ENCODE results near the gene TULP1.

Gene TULP1

DNA sequence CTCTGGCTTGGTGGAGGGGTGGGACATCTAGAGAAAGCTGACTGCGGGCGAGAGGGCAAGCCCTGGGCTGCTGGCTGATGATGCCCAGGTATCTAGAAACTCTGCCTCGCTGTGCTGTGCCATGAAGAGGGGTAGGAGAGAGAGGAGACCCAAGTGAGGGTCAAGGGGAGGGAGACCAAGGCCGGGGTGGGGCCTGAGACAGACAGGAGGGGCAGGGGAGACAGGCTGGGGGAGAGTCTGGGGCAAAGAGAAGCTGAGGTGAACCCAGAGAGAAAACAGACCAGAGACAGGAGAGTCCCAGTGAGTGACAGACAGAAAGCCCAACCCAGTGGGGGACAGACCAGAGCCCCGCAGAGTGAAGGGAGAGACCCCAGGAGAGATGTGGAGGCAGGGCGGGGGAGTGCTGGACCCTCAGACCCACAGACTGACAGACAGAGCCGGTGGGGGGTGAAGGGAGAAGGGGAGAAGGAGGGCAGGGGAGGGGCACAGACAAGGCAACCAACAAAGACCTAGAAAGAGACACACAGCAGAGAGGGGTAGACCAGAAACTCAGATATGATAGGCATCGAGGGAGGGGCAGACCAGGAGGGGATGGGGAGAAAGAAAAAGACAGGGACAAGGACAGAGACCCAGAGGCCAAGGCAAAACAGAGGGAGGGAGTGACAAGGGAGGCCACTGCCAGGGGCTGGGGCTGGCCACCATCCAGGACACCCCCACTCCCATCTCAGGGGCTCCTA lies 21.7 kb downstream of the TULP1 start:
- Histone ChIP-seq H3K27me3 (ENCODE audit: insufficient read depth, poor library complexity, severe bottlenecking) (no peaks in the 10 kb centered on the region), H3K9me3 (ENCODE audit: severe bottlenecking) (no peaks in the 10 kb centered on the region), H3K4me1 (ENCODE audit: insufficient read depth, poor library complexity, severe bottlenecking) (peaks cover 60% of the 10 kb centered on the region), H3K36me3 (ENCODE audit: low read depth) (no peaks in the 10 kb centered on the region), H3K27ac (ENCODE audit: poor library complexity, severe bottlenecking) (peak overlapping the region; percentile 96), H3K4me3 (ENCODE audit: severe bottlenecking) (no peak overlapping the region)
- TF ChIP-seq, protein P1, sequence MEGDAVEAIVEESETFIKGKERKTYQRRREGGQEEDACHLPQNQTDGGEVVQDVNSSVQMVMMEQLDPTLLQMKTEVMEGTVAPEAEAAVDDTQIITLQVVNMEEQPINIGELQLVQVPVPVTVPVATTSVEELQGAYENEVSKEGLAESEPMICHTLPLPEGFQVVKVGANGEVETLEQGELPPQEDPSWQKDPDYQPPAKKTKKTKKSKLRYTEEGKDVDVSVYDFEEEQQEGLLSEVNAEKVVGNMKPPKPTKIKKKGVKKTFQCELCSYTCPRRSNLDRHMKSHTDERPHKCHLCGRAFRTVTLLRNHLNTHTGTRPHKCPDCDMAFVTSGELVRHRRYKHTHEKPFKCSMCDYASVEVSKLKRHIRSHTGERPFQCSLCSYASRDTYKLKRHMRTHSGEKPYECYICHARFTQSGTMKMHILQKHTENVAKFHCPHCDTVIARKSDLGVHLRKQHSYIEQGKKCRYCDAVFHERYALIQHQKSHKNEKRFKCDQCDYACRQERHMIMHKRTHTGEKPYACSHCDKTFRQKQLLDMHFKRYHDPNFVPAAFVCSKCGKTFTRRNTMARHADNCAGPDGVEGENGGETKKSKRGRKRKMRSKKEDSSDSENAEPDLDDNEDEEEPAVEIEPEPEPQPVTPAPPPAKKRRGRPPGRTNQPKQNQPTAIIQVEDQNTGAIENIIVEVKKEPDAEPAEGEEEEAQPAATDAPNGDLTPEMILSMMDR (IDR thresholded peaks at IDR 0.05; ENCODE audit: poor library complexity, severe bottlenecking) = no peak
- ATAC-seq (ENCODE audit: low read depth) (no peak), DNase-seq (ENCODE audit: low spot score) (no peak)

DNA sequence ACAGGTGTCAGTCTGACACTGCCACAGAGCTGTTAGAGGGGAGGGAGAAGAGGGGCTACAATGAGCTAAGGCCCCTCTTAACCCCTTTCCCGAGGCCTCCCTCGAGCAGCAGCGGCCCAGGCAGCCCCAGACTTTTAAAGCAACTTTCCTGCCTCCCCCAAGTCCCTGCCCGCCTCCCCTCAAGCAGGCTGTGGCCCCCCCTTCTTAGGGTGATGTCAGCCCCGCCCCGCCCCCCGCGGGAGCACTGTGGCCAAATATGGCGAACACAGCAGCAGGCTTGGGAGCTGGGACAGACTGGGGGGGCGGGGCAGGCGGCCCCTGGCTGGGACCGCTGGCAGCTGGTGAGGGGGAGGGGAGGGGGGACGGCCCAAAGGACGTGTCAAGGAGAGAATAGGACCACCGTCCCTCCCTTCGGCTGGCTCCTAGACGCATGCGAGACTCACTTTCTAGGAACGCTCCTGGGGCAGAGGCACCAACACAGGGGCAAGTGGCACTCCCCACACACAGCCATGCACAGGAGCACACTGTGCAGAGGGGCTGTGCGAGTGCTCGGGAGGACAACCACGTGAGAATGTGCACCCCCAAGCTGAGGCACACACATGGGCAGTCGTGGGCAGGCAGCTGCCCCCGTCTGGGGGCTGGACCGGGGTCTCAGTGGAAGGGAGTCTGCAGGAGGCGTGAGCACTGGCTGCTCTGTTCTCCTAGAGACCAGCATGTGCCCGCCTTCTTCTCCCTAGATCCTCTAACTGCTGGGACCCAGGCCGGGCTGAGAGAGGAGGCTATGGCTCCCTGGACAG lies 22.5 kb downstream of the TULP1 start:
- DNase-seq (ENCODE audit: low spot score) (peak; percentile 69), ATAC-seq (ENCODE audit: low read depth) (no peak)
- Histone ChIP-seq H3K27ac (ENCODE audit: poor library complexity, severe bottlenecking) (peak overlapping the region; percentile 96), H3K9me3 (ENCODE audit: severe bottlenecking) (no peaks in the 10 kb centered on the region), H3K4me3 (ENCODE audit: severe bottlenecking) (no peak overlapping the region), H3K4me1 (ENCODE audit: insufficient read depth, poor library complexity, severe bottlenecking) (peaks cover 68% of the 10 kb centered on the region), H3K27me3 (ENCODE audit: insufficient read depth, poor library complexity, severe bottlenecking) (no peaks in the 10 kb centered on the region), H3K36me3 (ENCODE audit: low read depth) (peaks cover under 1% of the 10 kb centered on the region; the same call in 1 of the 2 replicates)
- TF ChIP-seq, protein P1 (IDR thresholded peaks at IDR 0.05; ENCODE audit: poor library complexity, severe bottlenecking) = no peak

DNA sequence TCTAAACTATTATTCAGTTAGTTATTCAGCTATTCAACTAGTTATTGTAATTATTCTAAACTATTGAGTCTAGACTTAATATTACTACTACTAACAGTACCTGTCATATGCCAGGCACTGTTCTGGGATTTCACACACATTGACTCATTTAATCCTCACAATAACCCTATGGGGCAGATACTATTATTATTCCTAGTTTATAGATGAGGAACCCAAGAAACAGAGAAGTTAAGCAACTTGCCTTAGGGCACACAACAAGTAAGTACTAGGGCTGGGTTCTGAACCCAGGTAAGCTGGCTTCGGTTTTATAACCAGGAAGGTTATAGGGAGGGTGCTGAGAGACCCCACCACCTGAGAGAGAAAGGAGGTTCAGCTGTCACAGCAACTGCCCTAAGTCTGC lies 23.6 kb downstream of the TULP1 start:
- DNase-seq (ENCODE audit: low spot score) (no peak), ATAC-seq (ENCODE audit: low read depth) (no peak)
- peak overlapping the region; percentile 96 for H3K27ac ChIP-seq (ENCODE audit: poor library complexity, severe bottlenecking)
- H3K27me3 ChIP-seq (ENCODE audit: insufficient read depth, poor library complexity, severe bottlenecking) = no peaks in the 10 kb centered on the region
- no peaks in the 10 kb centered on the region for H3K9me3 ChIP-seq (ENCODE audit: severe bottlenecking)
- peaks cover 9% of the 10 kb centered on the region for H3K36me3 ChIP-seq (ENCODE audit: low read depth)
- H3K4me3 ChIP-seq (ENCODE audit: severe bottlenecking) = no peak overlapping the region
- peaks cover 73% of the 10 kb centered on the region for H3K4me1 ChIP-seq (ENCODE audit: insufficient read depth, poor library complexity, severe bottlenecking)
- TF ChIP-seq, protein P1 (IDR thresholded peaks at IDR 0.05; ENCODE audit: poor library complexity, severe bottlenecking) = no peak

DNA sequence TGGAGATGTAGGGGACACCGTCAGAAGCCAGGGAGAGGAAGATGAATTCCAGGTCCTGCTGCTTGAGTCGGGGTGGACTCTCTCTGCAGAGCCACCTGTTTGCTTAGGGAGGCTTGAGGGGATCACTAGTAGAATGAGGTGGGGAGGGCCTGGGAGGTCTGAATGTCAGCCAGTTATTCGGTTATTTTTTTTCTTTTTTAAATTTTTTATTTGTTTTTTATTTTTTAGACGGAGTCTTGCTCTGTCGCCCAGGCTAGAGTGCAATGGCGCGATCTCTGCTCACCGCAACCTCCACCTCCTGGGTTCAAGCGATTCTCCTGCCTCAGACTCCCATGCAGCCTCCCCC lies 24.2 kb downstream of the TULP1 start:
- H3K4me3 ChIP-seq (ENCODE audit: severe bottlenecking) = no peak overlapping the region
- TF ChIP-seq, protein P1 (IDR thresholded peaks at IDR 0.05; ENCODE audit: poor library complexity, severe bottlenecking) = no peak
- peaks cover 15% of the 10 kb centered on the region for H3K36me3 ChIP-seq (ENCODE audit: low read depth)
- H3K27ac ChIP-seq (ENCODE audit: poor library complexity, severe bottlenecking) = peak overlapping the region; percentile 96
- no peak for DNase-seq (ENCODE audit: low spot score)
- ATAC-seq (ENCODE audit: low read depth) = no peak
- no peaks in the 10 kb centered on the region for H3K9me3 ChIP-seq (ENCODE audit: severe bottlenecking)
- peaks cover 73% of the 10 kb centered on the region for H3K4me1 ChIP-seq (ENCODE audit: insufficient read depth, poor library complexity, severe bottlenecking)
- H3K27me3 ChIP-seq (ENCODE audit: insufficient read depth, poor library complexity, severe bottlenecking) = no peaks in the 10 kb centered on the region
